GM12878 (cell line): ENCODE data around the gene VIPR1. TPM values are rescaled to one million over a fixed set of nuclear protein-coding genes. Genes with fewer than 3 reads are reported as not detected.

Experiments
- ATAC-seq: fragments of 200-7000 bp; cut with Tn5 transposase; 3 replicates; pipeline ENCODE4 v1.9.1; 2020; ENCODE audit warnings: mild to moderate bottlenecking, moderate library complexity
- BruUV-seq: library from RNA; stranded (reverse); fragments of 400-500 nt; replicated peaks from 2 replicates; lab custom pipeline; 2021; lab: Mats Ljungman, UMichigan
- CTCF ChIA-PET: fragments of 300-600 bp; sonication (Branson Sonifier 250); formaldehyde crosslinking; extraction: SDS; loops from one replicate; lab custom pipeline; 2021; ENCODE audit warnings: inconsistent platforms; lab: Yijun Ruan, JAX
- POLR2A ChIA-PET: fragments of 350-600 bp; formaldehyde crosslinking; extraction: SDS; loops from one replicate; lab custom pipeline; 2021; ENCODE audit warnings: inconsistent platforms; lab: Charles Lee
- RAD21 ChIA-PET: fragments of 300-600 bp; sonication (Branson Sonifier 250); formaldehyde crosslinking; loops from one replicate; lab custom pipeline; 2023; ENCODE audit warnings: antibody characterized with exemption; ENCODE audit not compliant: unreplicated experiment; lab: Charles Lee
- SMC1A ChIA-PET: fragments of 300-600 bp; sonication (Branson Sonifier 250); formaldehyde crosslinking; loops from one replicate; lab custom pipeline; 2023; ENCODE audit not compliant: unreplicated experiment, uncharacterized antibody; lab: Charles Lee
- DNase-seq: peaks from one replicate; pipeline ENCODE4 v3.0.0-alpha.2; 2011; ENCODE audit warnings: low read depth, low spot score
- FAIRE-seq: peaks from 3 replicates; lab custom pipeline; 2011; peaks lifted over from hg19 to GRCh38; lab: Jason Lieb, UNC
- H2AFZ ChIP-seq: 2 replicates; pipeline ENCODE4 v1.6.0; 2011; ENCODE audit warnings: low read depth, low read length, control low read depth; ENCODE audit not compliant: control insufficient read depth
- H3K27ac ChIP-seq: 2 replicates; pipeline ENCODE4 v1.5.1; 2011; ENCODE audit warnings: control low read depth; ENCODE audit not compliant: control insufficient read depth, insufficient read depth
- H3K27me3 ChIP-seq, 2 experiments: replicated peaks in 1 of 2; 2 replicates each; pipeline versions ENCODE4 v1.6.0 to v1.6.1; 2011; ENCODE audit warnings: low read length in 1 of 2; ENCODE audit not compliant: control insufficient read depth in 2 of 2, insufficient read depth in 2 of 2
- H3K36me3 ChIP-seq, 2 experiments: 2 replicates each; pipeline ENCODE4 v1.5.1; 2011; ENCODE audit warnings: low read length in 1 of 2; ENCODE audit not compliant: control insufficient read depth in 2 of 2, insufficient read depth in 2 of 2
- H3K4me1 ChIP-seq: 2 replicates; pipeline ENCODE4 v1.6.1; 2011; ENCODE audit warnings: mild to moderate bottlenecking, low read length, moderate library complexity, mixed read lengths; ENCODE audit not compliant: control insufficient read depth, insufficient read depth
- H3K4me2 ChIP-seq: 2 replicates; pipeline ENCODE4 v1.6.0; 2011; ENCODE audit warnings: control low read depth; ENCODE audit not compliant: control insufficient read depth, insufficient read depth
- H3K4me3 ChIP-seq: fragments of 200-600 bp; sonication (generic); 2 replicates; pipeline ENCODE4 v1.5.1; 2016
- H3K79me2 ChIP-seq: 2 replicates; pipeline ENCODE4 v1.6.0; 2011; ENCODE audit warnings: low read length; ENCODE audit not compliant: control insufficient read depth, insufficient read depth
- H3K9ac ChIP-seq: 2 replicates; pipeline ENCODE4 v1.8.0; 2011; ENCODE audit warnings: low read length, control low read depth, mixed read lengths; ENCODE audit not compliant: control insufficient read depth, insufficient read depth
- H3K9me3 ChIP-seq: replicated peaks from 3 replicates; pipeline ENCODE4 v1.5.1; 2011; ENCODE audit warnings: mild to moderate bottlenecking, low read length; ENCODE audit not compliant: control insufficient read depth, insufficient read depth
- H4K20me1 ChIP-seq: 2 replicates; pipeline ENCODE4 v1.6.0; 2011; ENCODE audit not compliant: control insufficient read depth, insufficient read depth
- BHLHE40 ChIP-seq, 2 experiments: fragments of 450-650 bp in 1 of 2; IDR thresholded peaks; 2 replicates each; pipeline ENCODE4 v1.6.1; 2011 to 2017; ENCODE audit warnings: low read depth in 2 of 2, borderline replicate concordance in 1 of 2, improper control_type of control experiment in 1 of 2, low read length in 1 of 2, mild to moderate bottlenecking in 1 of 2
- CREM ChIP-seq: IDR thresholded peaks from 2 replicates; pipeline ENCODE4 v1.6.1; 2014; ENCODE audit warnings: antibody characterized with exemption, low read depth
- CTCF ChIP-seq, 3 experiments: IDR thresholded peaks in 2 of 3; conservative IDR thresholded peaks in 1 of 3; 2 replicates each; pipeline ENCODE4 v1.5.1; 2011; ENCODE audit warnings: low read depth in 3 of 3, low read length in 3 of 3, mild to moderate bottlenecking in 3 of 3, control low read depth in 2 of 3, moderate library complexity in 2 of 3, inconsistent platforms in 1 of 3, mixed read lengths in 1 of 3; ENCODE audit not compliant: control insufficient read depth in 2 of 3, insufficient read depth in 1 of 3; ENCODE audit errors: extremely low read depth in 1 of 3
- DPF2 ChIP-seq: fragments of 450-650 bp; IDR thresholded peaks from 2 replicates; pipeline ENCODE4 v1.6.1; 2017; ENCODE audit warnings: mild to moderate bottlenecking
- FOS ChIP-seq: IDR thresholded peaks from 3 replicates; pipeline ENCODE4 v1.6.1; 2011; ENCODE audit warnings: borderline replicate concordance; ENCODE audit not compliant: insufficient read length; ENCODE audit errors: extremely low read depth
- FOXK2 ChIP-seq: fragments of 450-650 bp; IDR thresholded peaks from 2 replicates; pipeline ENCODE4 v1.6.1; 2017; ENCODE audit warnings: mild to moderate bottlenecking, moderate library complexity
- JUNB ChIP-seq: IDR thresholded peaks from 2 replicates; pipeline ENCODE4 v1.6.1; 2016; ENCODE audit warnings: antibody characterized with exemption, mild to moderate bottlenecking
- MEF2A ChIP-seq: IDR thresholded peaks from 2 replicates; pipeline ENCODE4 v1.6.1; 2011; ENCODE audit warnings: low read depth, mild to moderate bottlenecking, low read length, moderate library complexity; ENCODE audit not compliant: insufficient read depth
- MYB ChIP-seq: fragments of 150-350 bp; IDR thresholded peaks from 2 replicates; pipeline ENCODE4 v1.6.1; 2014; ENCODE audit warnings: mild to moderate bottlenecking, low read depth, low read length, borderline replicate concordance
- PKNOX1 ChIP-seq: fragments of 450-650 bp; IDR thresholded peaks from 2 replicates; pipeline ENCODE4 v1.6.1; 2016; ENCODE audit warnings: mild to moderate bottlenecking
- POLR2A ChIP-seq: IDR thresholded peaks from 2 replicates; pipeline ENCODE4 v1.6.1; 2011; ENCODE audit warnings: low read depth, mild to moderate bottlenecking, low read length
- RAD21 ChIP-seq: IDR thresholded peaks from 2 replicates; pipeline ENCODE4 v1.6.1; 2011; ENCODE audit warnings: mild to moderate bottlenecking, low read depth, low read length, moderate library complexity; ENCODE audit not compliant: insufficient read depth
- RAD51 ChIP-seq: fragments of 450-650 bp; IDR thresholded peaks from 2 replicates; pipeline ENCODE4 v1.6.1; 2016; ENCODE audit warnings: moderate library complexity, mild to moderate bottlenecking, inconsistent platforms
- RBBP5 ChIP-seq: fragments of 200-600 bp; sonication (generic); conservative IDR thresholded peaks from 2 replicates; pipeline ENCODE4 v1.6.1; 2016
- SMC3 ChIP-seq: IDR thresholded peaks from 2 replicates; pipeline ENCODE4 v1.6.1; 2011; ENCODE audit warnings: low read length, improper control_type of control experiment, borderline replicate concordance
- SPI1 ChIP-seq: IDR thresholded peaks from 2 replicates; pipeline ENCODE4 v1.6.1; 2011; ENCODE audit warnings: low read depth, mild to moderate bottlenecking, low read length, moderate library complexity, borderline replicate concordance; ENCODE audit not compliant: insufficient read depth
- SUPT20H ChIP-seq: IDR thresholded peaks from 2 replicates; pipeline ENCODE4 v1.6.1; 2011; ENCODE audit warnings: low read depth, mild to moderate bottlenecking, low read length, moderate library complexity, borderline replicate concordance; ENCODE audit not compliant: control insufficient read depth
- TCF3 ChIP-seq: IDR thresholded peaks from 2 replicates; pipeline ENCODE4 v1.6.1; 2012; ENCODE audit warnings: low read depth, mild to moderate bottlenecking, low read length, borderline replicate concordance; ENCODE audit not compliant: insufficient read depth
- ZNF274 ChIP-seq: IDR thresholded peaks from one replicate; pipeline ENCODE4 v1.8.0; 2011; ENCODE audit not compliant: insufficient read length, insufficient read depth
- WGBS: methylation state at CpG from one replicate; pipeline ENCODE4 v1.1.6; 2016; ENCODE audit warnings: low lambda C conversion rate; ENCODE audit not compliant: insufficient replicate concordance, insufficient coverage; ENCODE audit errors: missing lambda C conversion rate; 5-methylcytosine and 5-hydroxymethylcytosine counted together
- in situ Hi-C: fragments of 300-500 bp; cut with MboI; formaldehyde crosslinking; loops from 9 replicates; pipeline ENCODE4 v1.14.3; 2018; ENCODE audit warnings: mixed read lengths
- intact Hi-C: fragments of 100-400 bp; cut with micrococcal nuclease; formaldehyde crosslinking; loops from one replicate; pipeline ENCODE4 v1.14.2; 2022; ENCODE audit not compliant: unreplicated experiment
- polyA plus RNA-seq, 11 experiments: library from polyadenylated mRNA; depleted of rRNA in 4 of 11; unstranded in 6 of 11; stranded (reverse) in 5 of 11; fragments of >200 nt; fragmentation: Nextera tagmentation in 4 of 11; fragmentation: Illumina TruSeq in 1 of 11; extraction: Ambion mirVana in 4 of 11; extraction: Trizol in 1 of 11; gene quantifications; 1 replicate in 1 of 11; 2 replicates in 10 of 11; pipeline versions ENCODE4 v1.2.1 to v1.2.3, GENCODE V29; 2011 to 2016; ENCODE audit warnings: inconsistent platforms in 2 of 11, missing spikeins in 2 of 11, low read depth in 1 of 11
- total RNA-seq, 4 experiments: library from RNA; depleted of rRNA in 3 of 4; stranded (reverse); fragments of >200 nt in 3 of 4; fragmentation: Illumina TruSeq in 1 of 4; extraction: Trizol in 1 of 4; gene quantifications; 2 replicates each; pipeline versions ENCODE4 v1.2.1 to v1.2.3, GENCODE V29; 2013 to 2021

The VIPR1 gene
- total and polyA plus RNA-seq, 10 of the 15 experiments (the other 5 are each of a cell fraction or from before 2014, with no cell fraction given), result 0.03 to 0.28 (median 0.12) TPM; not detected in 6

GRCh38 chr3:42535981-42536784, 33.7 kb downstream of the VIPR1 start:
- no peaks in the 10 kb centered on the region for H3K4me1 ChIP-seq
- peak; percentile 54 for ATAC-seq
- FAIRE-seq, result no peak
- no peaks in the 10 kb centered on the region for H3K79me2 ChIP-seq
- no TSS peak for BruUV-seq
- H3K36me3 ChIP-seq, result no peaks in the 10 kb centered on the region
- H3K4me3 ChIP-seq, result no peak overlapping the region
- no peak overlapping the region for H3K4me2 ChIP-seq
- H3K27ac ChIP-seq, result no peak overlapping the region
- SMC1A ChIA-PET, result interaction anchor here (1.0 to 2.5 kb wide), 2 partner anchors 60 to 289 kb away, joined by 3 to 14 read pairs; no protein-coding TSS in a partner anchor
- no peak overlapping the region for H2AFZ ChIP-seq
- H3K9me3 ChIP-seq, result no peaks in the 10 kb centered on the region
- intact Hi-C loops, result no loop called here
- no peaks in the 10 kb centered on the region for H4K20me1 ChIP-seq
- H3K27me3 ChIP-seq, result no peaks in the 10 kb centered on the region
- no peak for DNase-seq
- no peak overlapping the region for H3K9ac ChIP-seq
- in situ Hi-C loops, result loop anchor here (5.0 kb wide), 1 partner anchor 289 kb away; no protein-coding TSS in a partner anchor
- POLR2A ChIA-PET, result no interaction called here
- WGBS, result 72% methylated on average over 25 of the region's 35 CpGs
- CTCF ChIA-PET, result interaction anchor here (1.0 to 4.3 kb wide), 11 partner anchors 11 to 289 kb away, joined by 3 to 31 read pairs (median 3); no protein-coding TSS in a partner anchor
- RAD21 ChIA-PET, result interaction anchor here (2.1 kb wide), 1 partner anchor 289 kb away, joined by 6 read pairs; no protein-coding TSS in a partner anchor
- TF ChIP-seq RAD21 (peak; percentile 46), CREM (no peak), RAD51 (no peak), FOS (no peak), MEF2A (no peak), TCF3 (no peak), POLR2A (no peak), ZNF274 (no peak), RBBP5 (no peak), CTCF (IDR thresholded peaks at IDR 0.05 in 2 of 3, conservative IDR thresholded peaks at IDR 0.05 in 1 of 3; ENCODE audit: control insufficient read depth in 2 of 3, extremely low read depth in 1 of 3, insufficient read depth in 1 of 3, low read depth in 3 of 3, low read length in 3 of 3) (peak; percentile 31 to 54 (median 47)), SPI1 (no peak), FOXK2 (no peak), SMC3 (peak; percentile 31; the same call in 1 of the 2 replicates), BHLHE40 (IDR thresholded peaks at IDR 0.05; ENCODE audit: borderline replicate concordance in 1 of 2, low read depth in 2 of 2, low read length in 1 of 2) (no peak), PKNOX1 (peak; percentile 54), JUNB (no peak), MYB (no peak), DPF2 (no peak), SUPT20H (no peak)
